ENCODE results near the gene ORM2. TPM values are rescaled to one million over a fixed set of nuclear protein-coding genes. Genes with fewer than 3 reads are reported as not detected.
"Not testable (repeated sequence)": the region's sequence is repeated elsewhere in the genome, so short reads cannot be mapped to it uniquely, and the experiment has no call there.

Gene ORM2
- total RNA-seq, 2 donors from 2014 or later, result not detected

- peak; percentile 56 to 61 for ATAC-seq
- peak overlapping the region in 1 of 2 donors; percentile 44 for H3K27ac Mint-ChIP-seq
- DNase-seq (ENCODE audit: low spot score in 2 of 2); H3K9me3 Mint-ChIP-seq; H3K36me3 Mint-ChIP-seq: not testable (repeated sequence)
Observed at GRCh38 chr9:114320710-114321109, 9.0 kb upstream of the ORM2 start.

GRCh38 chr9:114321759-114322158 lies 7.9 kb upstream of the ORM2 start:
- no peaks in the 10 kb centered on the region for H3K36me3 Mint-ChIP-seq
- ATAC-seq (peak; percentile 49 to 70), DNase-seq (ENCODE audit: low spot score in 2 of 2) (peak; percentile 39 to 52)
- no peaks in the 10 kb centered on the region for H3K9me3 Mint-ChIP-seq
- peak overlapping the region in 1 of 2 donors; percentile 86 for H3K27ac Mint-ChIP-seq

- peak overlapping the region in 1 of 2 donors; percentile 86 for H3K27ac Mint-ChIP-seq
- ATAC-seq, result peak; percentile 8 to 11
- H3K9me3 Mint-ChIP-seq; H3K36me3 Mint-ChIP-seq; DNase-seq (ENCODE audit: low spot score in 2 of 2): not testable (repeated sequence)
Observed at GRCh38 chr9:114322160-114322818, 7.4 kb upstream of the ORM2 start.

GRCh38 chr9:114322831-114323531 lies 6.7 kb upstream of the ORM2 start, which contains the start of gene ORM1:
ORM1 (plus strand) TSS chr9:114323098; CDS start chr9:114323134, 36 bp downstream.
- H3K36me3 Mint-ChIP-seq; DNase-seq (ENCODE audit: low spot score in 2 of 2); H3K9me3 Mint-ChIP-seq: not testable (repeated sequence)
- peak within 1 kb of the TSS in 1 of 2 donors; percentile 86 for H3K27ac Mint-ChIP-seq
- peak in 1 of 2 donors; percentile 15 for ATAC-seq

GRCh38 chr9:114323849-114324248 lies 5.8 kb upstream of the ORM2 start:
- not testable (repeated sequence) for H3K9me3 Mint-ChIP-seq; DNase-seq (ENCODE audit: low spot score in 2 of 2); ATAC-seq; H3K36me3 Mint-ChIP-seq; H3K27ac Mint-ChIP-seq

- Mint-ChIP-seq H3K36me3 (no peaks in the 10 kb centered on the region), H3K27ac (no peak overlapping the region), H3K9me3 (no peaks in the 10 kb centered on the region)
- ATAC-seq (no peak), DNase-seq (ENCODE audit: low spot score in 2 of 2) (no peak)
Observed at GRCh38 chr9:114324492-114324891, 5.2 kb upstream of the ORM2 start.

- not testable (repeated sequence) for DNase-seq (ENCODE audit: low spot score in 2 of 2); H3K9me3 Mint-ChIP-seq; ATAC-seq; H3K27ac Mint-ChIP-seq; H3K36me3 Mint-ChIP-seq
Observed at GRCh38 chr9:114324965-114325364, 4.7 kb upstream of the ORM2 start.

- not testable (repeated sequence) for DNase-seq (ENCODE audit: low spot score in 2 of 2); H3K9me3 Mint-ChIP-seq; ATAC-seq; H3K36me3 Mint-ChIP-seq; H3K27ac Mint-ChIP-seq
Observed at GRCh38 chr9:114325684-114326254, 3.9 kb upstream of the ORM2 start.

- DNase-seq (ENCODE audit: low spot score in 2 of 2), result no peak
- no peak overlapping the region for H3K27ac Mint-ChIP-seq
- H3K36me3 Mint-ChIP-seq, result no peaks in the 10 kb centered on the region
- ATAC-seq, result peak in 1 of 2 donors; percentile 1
- H3K9me3 Mint-ChIP-seq, result no peaks in the 10 kb centered on the region
Observed at GRCh38 chr9:114327749-114328148, 1.9 kb upstream of the ORM2 start.

- H3K27ac Mint-ChIP-seq; DNase-seq (ENCODE audit: low spot score in 2 of 2); H3K9me3 Mint-ChIP-seq; H3K36me3 Mint-ChIP-seq; ATAC-seq: not testable (repeated sequence)
Observed at GRCh38 chr9:114328357-114328820, 1.3 kb upstream of the ORM2 start.

- ATAC-seq; H3K9me3 Mint-ChIP-seq; DNase-seq (ENCODE audit: low spot score in 2 of 2); H3K27ac Mint-ChIP-seq; H3K36me3 Mint-ChIP-seq: not testable (repeated sequence)
Observed at GRCh38 chr9:114328937-114329624, 588 bp upstream of the ORM2 start.

- Mint-ChIP-seq H3K9me3 (peaks cover 0 to 5% of the 10 kb centered on the region in 2 donors), H3K27ac (peak overlapping the region in 1 of 2 donors; percentile 70), H3K36me3 (peaks cover 9 to 10% of the 10 kb centered on the region in 2 donors)
- ATAC-seq (no peak), DNase-seq (ENCODE audit: low spot score in 2 of 2) (no peak)
Observed at GRCh38 chr9:114330636-114331035, 967 bp downstream of the ORM2 start.

GRCh38 chr9:114331229-114332195 lies 1.8 kb downstream of the ORM2 start:
- ATAC-seq, result peak in 1 of 2 donors; percentile 9
- not testable (repeated sequence) for DNase-seq (ENCODE audit: low spot score in 2 of 2); H3K9me3 Mint-ChIP-seq
- Mint-ChIP-seq H3K27ac (peak overlapping the region; percentile 22 to 70), H3K36me3 (peaks cover 9 to 10% of the 10 kb centered on the region in 2 donors)

- H3K9me3 Mint-ChIP-seq; DNase-seq (ENCODE audit: low spot score in 2 of 2): not testable (repeated sequence)
- H3K36me3 Mint-ChIP-seq, result peaks cover 9 to 18% of the 10 kb centered on the region in 2 donors
- H3K27ac Mint-ChIP-seq, result peak overlapping the region; percentile 59 to 70
- peak in 1 of 2 donors; percentile 12 for ATAC-seq
Observed at GRCh38 chr9:114332474-114333040, 2.9 kb downstream of the ORM2 start.

GRCh38 chr9:114333718-114334117 lies 4.0 kb downstream of the ORM2 start:
- H3K36me3 Mint-ChIP-seq, result peaks cover 9 to 24% of the 10 kb centered on the region in 2 donors
- not testable (repeated sequence) for DNase-seq (ENCODE audit: low spot score in 2 of 2); H3K9me3 Mint-ChIP-seq; ATAC-seq
- H3K27ac Mint-ChIP-seq, result peak overlapping the region in 1 of 2 donors; percentile 77

Data from activated naive CD4-positive, alpha-beta T cell treated with anti-CD3 and anti-CD28 coated beads, Interleukin-2, amount 50 U/mL, for 72 hours (primary cell).